ENCODE results near the gene MGP. TPM values are rescaled to one million over a fixed set of nuclear protein-coding genes. Genes with fewer than 3 reads are reported as not detected.

Gene MGP
- total RNA-seq, 1 experiment from 2014 or later, result 0.72 TPM

- H3K36me3 ChIP-seq (ENCODE audit: control insufficient read depth, insufficient read depth, low read length), result no peaks in the 10 kb centered on the region
- DNase-seq (ENCODE audit: low read depth, low spot score) (no peak), ATAC-seq (no peak)
- intact Hi-C loops (cut with micrococcal nuclease; ENCODE audit: unreplicated experiment), result no loop called here
- no peaks in the 10 kb centered on the region for H3K4me1 ChIP-seq (ENCODE audit: control insufficient read depth, insufficient read depth, low read length)
- in situ Hi-C loops (cut with HindIII; ENCODE audit: low pct_unique_long_range_greater_than_20kb, low sequenced_read_pairs), result no loop called here
- ChIA-PET POLR2A (no interaction called here), CTCF (no interaction called here)
- no peaks in the 10 kb centered on the region for H3K27me3 ChIP-seq (ENCODE audit: control insufficient read depth, insufficient read depth, low read length)
- no peak overlapping the region for H3K27ac ChIP-seq (ENCODE audit: low read length)
- no TSS peak for BruUV-seq (replicated peaks)
- H3K4me3 ChIP-seq (ENCODE audit: low read depth in 2 of 2, low read length in 2 of 2), result no peak overlapping the region
- H3K9me3 ChIP-seq (ENCODE audit: control insufficient read depth, insufficient read depth, low read depth, low read length), result no peaks in the 10 kb centered on the region
- TF ChIP-seq CTCF (IDR thresholded peaks at IDR 0.05) (no peak), TCF7L2 (IDR thresholded peaks at IDR 0.05; ENCODE audit: low read depth, low read length) (no peak), SIN3A (IDR thresholded peaks at IDR 0.05; ENCODE audit: borderline replicate concordance, insufficient read depth, low read depth, low read length) (no peak), REST (IDR thresholded peaks at IDR 0.05; ENCODE audit: insufficient read depth in 1 of 2, low read depth in 2 of 2, low read length in 1 of 2) (no peak), POLR2AphosphoS5 (IDR thresholded peaks at IDR 0.05; ENCODE audit: low read depth, low read length) (no peak)
Observed at GRCh38 chr12:14883686-14884085, 2.0 kb downstream of the MGP start.

GRCh38 chr12:14880890-14881453 is 4.7 kb downstream of the MGP start:
- POLR2A ChIA-PET, result no interaction called here
- DNase-seq (ENCODE audit: low read depth, low spot score) (no peak), ATAC-seq (no peak)
- in situ Hi-C loops (cut with HindIII; ENCODE audit: low pct_unique_long_range_greater_than_20kb, low sequenced_read_pairs) (no loop called here), intact Hi-C loops (cut with micrococcal nuclease; ENCODE audit: unreplicated experiment) (no loop called here)
- no peaks in the 10 kb centered on the region for H3K36me3 ChIP-seq (ENCODE audit: control insufficient read depth, insufficient read depth, low read length)
- H3K27me3 ChIP-seq (ENCODE audit: control insufficient read depth, insufficient read depth, low read length), result no peaks in the 10 kb centered on the region
- no peak overlapping the region for H3K27ac ChIP-seq (ENCODE audit: low read length)
- no peaks in the 10 kb centered on the region for H3K9me3 ChIP-seq (ENCODE audit: control insufficient read depth, insufficient read depth, low read depth, low read length)
- no peaks in the 10 kb centered on the region for H3K4me1 ChIP-seq (ENCODE audit: control insufficient read depth, insufficient read depth, low read length)
- CTCF ChIA-PET, result no interaction called here
- no peak overlapping the region for H3K4me3 ChIP-seq (ENCODE audit: low read depth in 2 of 2, low read length in 2 of 2)
- TF ChIP-seq TCF7L2 (IDR thresholded peaks at IDR 0.05; ENCODE audit: low read depth, low read length) (no peak), POLR2AphosphoS5 (IDR thresholded peaks at IDR 0.05; ENCODE audit: low read depth, low read length) (no peak), REST (IDR thresholded peaks at IDR 0.05; ENCODE audit: insufficient read depth in 1 of 2, low read depth in 2 of 2, low read length in 1 of 2) (no peak), CTCF (IDR thresholded peaks at IDR 0.05) (no peak), SIN3A (IDR thresholded peaks at IDR 0.05; ENCODE audit: borderline replicate concordance, insufficient read depth, low read depth, low read length) (no peak)
- BruUV-seq (replicated peaks), result no TSS peak

Measured in Panc1 (cell line).